Activated CD4-positive, alpha-beta T cell treated with anti-CD3 and anti-CD28 coated beads, Interleukin-2, amount 50 U/mL, for 48 hours (primary cell): ENCODE measurements around the gene ASCC1.
"Not testable (repeated sequence)": the region's sequence is repeated elsewhere in the genome, so short reads cannot be mapped to it uniquely, and the experiment has no call there.

Experiments used
- DNase-seq, 2 experiments: peaks; one replicate each; pipeline ENCODE4 v3.0.0-alpha.2; 2020

The ASCC1 gene

GRCh38 chr10:72248468-72249151 is 32.5 kb upstream of the ASCC1 start:
- peak; percentile 67 to 76 for DNase-seq

GRCh38 chr10:72245949-72246525 is 30.0 kb upstream of the ASCC1 start:
- no peak for DNase-seq

GRCh38 chr10:72244573-72245038 is 28.5 kb upstream of the ASCC1 start:
- no peak for DNase-seq

- DNase-seq, result no peak
Measured at GRCh38 chr10:72243822-72244437, 27.9 kb upstream of the ASCC1 start.

- peak in 1 of 2 experiments; percentile 44 for DNase-seq
Measured at GRCh38 chr10:72242675-72243074, 26.6 kb upstream of the ASCC1 start.

GRCh38 chr10:72241691-72242252 is 25.7 kb upstream of the ASCC1 start:
- no peak for DNase-seq

GRCh38 chr10:72240371-72240770 is 24.3 kb upstream of the ASCC1 start:
- DNase-seq, result no peak

- no peak for DNase-seq
Measured at GRCh38 chr10:72239409-72239808, 23.3 kb upstream of the ASCC1 start.

GRCh38 chr10:72238392-72239175 is 22.5 kb upstream of the ASCC1 start:
- DNase-seq, result no peak

GRCh38 chr10:72235544-72236279 is 19.6 kb upstream of the ASCC1 start:
- no peak for DNase-seq

- DNase-seq, result no peak
Measured at GRCh38 chr10:72234560-72235095, 18.6 kb upstream of the ASCC1 start.

GRCh38 chr10:72233621-72234020 is 17.5 kb upstream of the ASCC1 start:
- DNase-seq, result no peak

- no peak for DNase-seq
Measured at GRCh38 chr10:72229261-72230251, 13.5 kb upstream of the ASCC1 start.

GRCh38 chr10:72228318-72228751 is 12.3 kb upstream of the ASCC1 start:
- DNase-seq, result no peak

GRCh38 chr10:72227826-72228225 is 11.8 kb upstream of the ASCC1 start:
- DNase-seq, result no peak

- no peak for DNase-seq
Measured at GRCh38 chr10:72226418-72227027, 10.4 kb upstream of the ASCC1 start.

GRCh38 chr10:72224191-72224590 is 8.1 kb upstream of the ASCC1 start:
- not testable (repeated sequence) for DNase-seq

- peak in 1 of 2 experiments; percentile 44 for DNase-seq
Measured at GRCh38 chr10:72223743-72224101, 7.6 kb upstream of the ASCC1 start.

GRCh38 chr10:72221278-72221677 is 5.2 kb upstream of the ASCC1 start:
- DNase-seq, result no peak

- DNase-seq, result no peak
Measured at GRCh38 chr10:72220637-72221036, 4.6 kb upstream of the ASCC1 start.
